Spleen (tissue), 11 donors: ENCODE data around the gene FAM20C. TPM values are rescaled to one million over a fixed set of nuclear protein-coding genes. Genes with fewer than 3 reads are reported as not detected.
A peak's percentile ranks its signal among the peaks of the same experiment; 100 is the strongest.

ENCODE experiments used
- DNase-seq: peaks from one replicate; pipeline ENCODE4 v3.0.0-alpha.2; 2020
- H3K27ac ChIP-seq, 8 donors: fragments of 200-600 bp; sonication (generic) in 7 of 8; 1 replicate in 4 of 8; 2 replicates in 4 of 8; pipeline versions ENCODE4 v1.5.0 to v1.8.0; 2016 to 2021; ENCODE audit warnings: inconsistent platforms in 4 of 8, mild to moderate bottlenecking in 4 of 8, moderate library complexity in 1 of 8
- H3K27me3 ChIP-seq, 7 donors: fragments of 200-600 bp; sonication (generic) in 6 of 7; replicated peaks in 1 of 7; 1 replicate in 4 of 7; 2 replicates in 3 of 7; pipeline versions ENCODE4 v1.5.0 to v1.8.0; 2016 to 2021; ENCODE audit warnings: inconsistent platforms in 3 of 7, mild to moderate bottlenecking in 1 of 7
- H3K36me3 ChIP-seq, 6 donors: fragments of 200-600 bp; sonication (generic) in 5 of 6; 1 replicate in 4 of 6; 2 replicates in 2 of 6; pipeline versions ENCODE4 v1.5.0 to v1.8.0; 2016 to 2021; ENCODE audit warnings: inconsistent platforms in 2 of 6
- H3K4me1 ChIP-seq, 6 donors: fragments of 200-600 bp; sonication (generic) in 5 of 6; 1 replicate in 3 of 6; 2 replicates in 3 of 6; pipeline versions ENCODE4 v1.5.0 to v1.8.0; 2016 to 2021; ENCODE audit warnings: inconsistent platforms in 3 of 6
- H3K4me3 ChIP-seq, 8 donors: fragments of 200-600 bp; sonication (generic) in 7 of 8; 1 replicate in 4 of 8; 2 replicates in 4 of 8; pipeline versions ENCODE4 v1.5.0 to v1.8.0; 2016 to 2021; ENCODE audit warnings: inconsistent platforms in 4 of 8, mild to moderate bottlenecking in 4 of 8, moderate library complexity in 2 of 8
- H3K9me3 ChIP-seq, 8 donors: fragments of 200-600 bp; sonication (generic) in 7 of 8; 1 replicate in 4 of 8; 2 replicates in 4 of 8; pipeline versions ENCODE4 v1.5.0 to v1.8.0; 2016 to 2021; ENCODE audit warnings: inconsistent platforms in 4 of 8
- POLR2A ChIP-seq, 3 donors: fragments of 450-650 bp; IDR thresholded peaks; one replicate each; pipeline ENCODE4 v1.5.1; 2017; ENCODE audit warnings: antibody characterized with exemption in 3 of 3, mild to moderate bottlenecking in 1 of 3
- POLR2AphosphoS5 ChIP-seq, 3 donors: sonication (generic); formaldehyde crosslinking; IDR thresholded peaks; one replicate each; pipeline ENCODE4 v1.5.1; 2017; ENCODE audit warnings: antibody characterized with exemption in 3 of 3
- WGBS, 5 donors: extraction: QIAGEN DNeasy Blood & Tissue Kit in 3 of 5; methylation state at CpG; one replicate each; pipeline versions ENCODE4 v1.1.5 to v1.1.7; 2013 to 2018; 5-methylcytosine and 5-hydroxymethylcytosine counted together
- intact Hi-C: fragments of 100-400 bp; cut with DNase I; formaldehyde crosslinking; loops from one replicate; pipeline ENCODE4 v1.15.0; 2023; ENCODE audit warnings: low total_unique reads
- polyA plus RNA-seq, 3 donors: library from polyadenylated mRNA; stranded (reverse); fragments of 200-250 nt; gene quantifications; one replicate each; pipeline ENCODE4 v1.2.1, GENCODE V29; 2013
- total RNA-seq, 7 donors: library from RNA; depleted of rRNA in 3 of 7; stranded (reverse); fragments of >200 nt in 3 of 7; fragmentation: NEBNext Ultra II Directional in 4 of 7; extraction: Animal tissue kit (Norgen Biotek cat#: 25700) in 4 of 7; gene quantifications; one replicate each; pipeline versions ENCODE4 v1.1.0 to v1.2.1, GENCODE V29; 2016 to 2021
- TF ChIP-seq, protein P1 (sequence below), 11 experiments: fragments of 200-600 bp in 7 of 11; fragments of 450-650 bp in 4 of 11; sonication (generic) in 4 of 11; IDR thresholded peaks in 8 of 11; conservative IDR thresholded peaks in 3 of 11; 1 replicate in 7 of 11; 2 replicates in 4 of 11; pipeline versions ENCODE4 v1.4.0 to v1.8.0; 2016 to 2021; ENCODE audit warnings: antibody characterized with exemption in 11 of 11, inconsistent platforms in 4 of 11, mild to moderate bottlenecking in 1 of 11
- donor health status: healthy with polysubstance abuse.
- donor health status: DM: no; HTN: no; CAD: no; lungs with moderate emphysema.
- donor health status: DM: no; HTN: no; CAD: no.
- donor health status: Bipolar disorder and iron deficiency.
- donor health status: healthy.
- donor health status: DM: no; HTN: no; CAD: no.
- donor health status: DM: yes; HTN: yes; CAD: no.

Gene FAM20C
- total and polyA plus RNA-seq, 10 donors = 6.9 to 27.3 (median 14.6) TPM

DNA sequence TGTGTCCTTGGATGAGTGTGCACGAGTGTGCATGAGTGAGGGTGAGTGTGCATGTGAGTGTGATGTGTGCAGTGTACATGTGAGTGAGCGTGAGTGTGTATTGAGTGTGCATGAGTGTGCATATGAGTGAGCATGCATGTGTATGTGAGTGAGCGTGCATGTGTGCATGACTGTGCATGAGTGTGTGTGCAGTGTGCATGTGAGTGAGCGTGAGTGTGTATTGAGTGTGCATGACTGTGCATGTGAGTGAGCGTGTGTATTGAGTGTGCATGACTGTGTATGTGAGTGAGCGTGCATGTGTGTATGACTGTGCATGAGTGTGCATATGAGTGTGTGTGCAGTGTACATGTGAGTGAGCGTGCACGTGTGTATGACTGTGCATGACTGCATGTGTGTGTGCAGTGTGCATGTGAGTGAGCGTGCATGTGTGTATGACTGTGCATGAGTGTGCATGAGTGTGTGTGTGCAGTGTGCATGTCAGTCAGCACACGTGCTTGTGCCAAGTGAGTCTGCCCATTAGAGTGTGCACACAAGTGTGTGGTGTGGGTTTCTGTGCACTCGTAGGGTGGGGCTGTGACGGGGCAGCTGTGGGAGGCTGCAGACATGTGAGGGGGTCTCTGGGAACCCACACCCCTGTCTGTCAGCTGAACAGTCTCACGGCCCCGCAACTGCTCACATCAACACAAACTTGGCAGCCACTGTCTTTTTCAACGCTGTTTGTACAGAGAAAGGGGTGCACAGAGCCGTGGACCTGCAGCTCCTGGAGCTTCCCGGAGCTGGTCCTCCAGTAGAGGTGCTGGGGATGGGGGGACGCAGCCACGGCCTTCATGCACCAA is 112.4 kb downstream of the FAM20C start:
- H3K27ac ChIP-seq = no peak overlapping the region
- no peaks in the 10 kb centered on the region for H3K4me1 ChIP-seq
- 81 to 91% (median 84%) methylated on average over 17 to 19 of the region's 19 CpGs for WGBS, 5 donors
- H3K4me3 ChIP-seq = no peak overlapping the region
- peaks cover 0 to 16% (median 8%) of the 10 kb centered on the region in 8 donors for H3K9me3 ChIP-seq
- H3K36me3 ChIP-seq = no peaks in the 10 kb centered on the region
- H3K27me3 ChIP-seq = peaks cover 0 to 17% (median 0%) of the 10 kb centered on the region in 7 donors
- peak; percentile 41 for DNase-seq
- intact Hi-C loops = no loop called here
- TF ChIP-seq, protein P1, sequence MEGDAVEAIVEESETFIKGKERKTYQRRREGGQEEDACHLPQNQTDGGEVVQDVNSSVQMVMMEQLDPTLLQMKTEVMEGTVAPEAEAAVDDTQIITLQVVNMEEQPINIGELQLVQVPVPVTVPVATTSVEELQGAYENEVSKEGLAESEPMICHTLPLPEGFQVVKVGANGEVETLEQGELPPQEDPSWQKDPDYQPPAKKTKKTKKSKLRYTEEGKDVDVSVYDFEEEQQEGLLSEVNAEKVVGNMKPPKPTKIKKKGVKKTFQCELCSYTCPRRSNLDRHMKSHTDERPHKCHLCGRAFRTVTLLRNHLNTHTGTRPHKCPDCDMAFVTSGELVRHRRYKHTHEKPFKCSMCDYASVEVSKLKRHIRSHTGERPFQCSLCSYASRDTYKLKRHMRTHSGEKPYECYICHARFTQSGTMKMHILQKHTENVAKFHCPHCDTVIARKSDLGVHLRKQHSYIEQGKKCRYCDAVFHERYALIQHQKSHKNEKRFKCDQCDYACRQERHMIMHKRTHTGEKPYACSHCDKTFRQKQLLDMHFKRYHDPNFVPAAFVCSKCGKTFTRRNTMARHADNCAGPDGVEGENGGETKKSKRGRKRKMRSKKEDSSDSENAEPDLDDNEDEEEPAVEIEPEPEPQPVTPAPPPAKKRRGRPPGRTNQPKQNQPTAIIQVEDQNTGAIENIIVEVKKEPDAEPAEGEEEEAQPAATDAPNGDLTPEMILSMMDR (IDR thresholded peaks at IDR 0.05 in 8 of 11, conservative IDR thresholded peaks at IDR 0.05 in 3 of 11) = no peak
- TF ChIP-seq POLR2A (IDR thresholded peaks at IDR 0.05) (no peak), POLR2AphosphoS5 (IDR thresholded peaks at IDR 0.05) (no peak)

DNA sequence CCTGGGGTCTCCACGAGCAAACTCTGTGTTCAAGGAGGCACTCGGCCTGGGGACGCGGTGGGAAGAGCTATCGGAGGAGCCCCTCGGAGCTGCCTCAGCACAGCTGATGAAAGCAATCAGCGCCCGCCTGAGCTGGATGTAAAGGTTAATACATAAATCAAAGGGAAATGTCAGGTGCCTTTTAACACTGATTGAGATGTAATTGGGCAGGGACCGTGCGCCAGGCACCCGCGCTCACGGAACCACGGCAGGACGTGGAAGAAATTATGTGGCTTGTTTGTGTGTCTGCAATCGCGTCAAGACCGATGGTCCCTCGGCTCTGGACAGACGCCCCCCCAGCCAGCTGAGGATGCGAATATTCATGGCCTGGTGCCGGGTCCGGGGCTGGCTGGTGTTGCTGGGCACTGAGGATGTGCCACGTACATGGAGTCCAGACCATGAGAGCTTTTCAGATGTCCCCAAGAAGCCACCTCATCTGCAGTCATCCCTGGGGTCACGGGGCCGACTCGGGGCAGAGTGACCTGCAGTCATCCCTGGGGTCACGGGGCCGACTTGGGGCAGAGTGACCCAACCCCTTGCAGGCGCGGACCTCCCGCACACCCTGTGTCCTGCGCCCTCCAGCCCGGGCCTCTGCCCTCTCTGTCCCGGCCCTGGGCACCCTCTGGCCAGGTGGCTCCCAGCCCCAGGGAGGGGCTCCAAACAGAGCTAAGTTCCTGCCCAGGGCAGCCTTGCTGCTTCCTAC is 113.2 kb downstream of the FAM20C start:
- Histone ChIP-seq H3K27ac (no peak overlapping the region), H3K4me3 (no peak overlapping the region), H3K9me3 (peaks cover 0 to 16% (median 8%) of the 10 kb centered on the region in 8 donors), H3K36me3 (no peaks in the 10 kb centered on the region), H3K27me3 (peaks cover 0 to 18% (median 0%) of the 10 kb centered on the region in 7 donors), H3K4me1 (no peaks in the 10 kb centered on the region)
- WGBS, 5 donors = 78 to 90% (median 87%) methylated on average over 28 to 35 of the region's 35 CpGs
- TF ChIP-seq POLR2AphosphoS5 (IDR thresholded peaks at IDR 0.05) (no peak), POLR2A (IDR thresholded peaks at IDR 0.05) (no peak)
- TF ChIP-seq, protein P1 (IDR thresholded peaks at IDR 0.05 in 8 of 11, conservative IDR thresholded peaks at IDR 0.05 in 3 of 11) = no peak
- DNase-seq = peak; percentile 56
- intact Hi-C loops = no loop called here

DNA sequence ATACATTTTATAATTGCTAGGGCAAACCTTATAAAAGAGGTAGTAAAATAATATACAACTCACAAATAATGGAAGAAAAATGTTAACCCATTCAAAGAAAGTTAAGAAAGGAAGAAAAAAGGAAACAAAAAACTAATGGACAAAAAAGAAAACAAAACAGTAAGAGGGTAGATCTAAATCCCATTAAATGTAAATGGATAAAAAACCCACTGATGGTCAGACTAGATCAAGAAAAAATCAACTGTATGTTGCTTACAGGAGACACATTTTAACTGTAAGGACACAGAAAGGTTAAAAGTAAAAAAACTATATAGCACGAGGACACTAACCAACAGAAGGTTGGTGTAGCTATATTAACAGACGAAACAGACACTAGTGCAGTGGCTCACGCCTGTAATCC is 115.6 kb downstream of the FAM20C start:
- Histone ChIP-seq H3K27me3 (peaks cover 0 to 33% (median 0%) of the 10 kb centered on the region in 7 donors), H3K9me3 (peaks cover 0 to 16% (median 8%) of the 10 kb centered on the region in 8 donors), H3K4me1 (no peaks in the 10 kb centered on the region), H3K36me3 (no peaks in the 10 kb centered on the region), H3K4me3 (no peak overlapping the region), H3K27ac (no peak overlapping the region)
- WGBS, 5 donors = 51 to 84% (median 71%) methylated on average over 3 of the region's 3 CpGs
- TF ChIP-seq POLR2AphosphoS5 (IDR thresholded peaks at IDR 0.05) (no peak), POLR2A (IDR thresholded peaks at IDR 0.05) (no peak)
- TF ChIP-seq, protein P1 (IDR thresholded peaks at IDR 0.05 in 8 of 11, conservative IDR thresholded peaks at IDR 0.05 in 3 of 11) = no peak
- intact Hi-C loops = no loop called here
- no peak for DNase-seq
